Measurements from ENCODE around the gene ARL8A.
A peak's percentile ranks its signal among the peaks of the same experiment; 100 is the strongest.
"Not testable (repeated sequence)": the region's sequence is repeated elsewhere in the genome, so short reads cannot be mapped to it uniquely, and the experiment has no call there.

The ARL8A gene

DNA sequence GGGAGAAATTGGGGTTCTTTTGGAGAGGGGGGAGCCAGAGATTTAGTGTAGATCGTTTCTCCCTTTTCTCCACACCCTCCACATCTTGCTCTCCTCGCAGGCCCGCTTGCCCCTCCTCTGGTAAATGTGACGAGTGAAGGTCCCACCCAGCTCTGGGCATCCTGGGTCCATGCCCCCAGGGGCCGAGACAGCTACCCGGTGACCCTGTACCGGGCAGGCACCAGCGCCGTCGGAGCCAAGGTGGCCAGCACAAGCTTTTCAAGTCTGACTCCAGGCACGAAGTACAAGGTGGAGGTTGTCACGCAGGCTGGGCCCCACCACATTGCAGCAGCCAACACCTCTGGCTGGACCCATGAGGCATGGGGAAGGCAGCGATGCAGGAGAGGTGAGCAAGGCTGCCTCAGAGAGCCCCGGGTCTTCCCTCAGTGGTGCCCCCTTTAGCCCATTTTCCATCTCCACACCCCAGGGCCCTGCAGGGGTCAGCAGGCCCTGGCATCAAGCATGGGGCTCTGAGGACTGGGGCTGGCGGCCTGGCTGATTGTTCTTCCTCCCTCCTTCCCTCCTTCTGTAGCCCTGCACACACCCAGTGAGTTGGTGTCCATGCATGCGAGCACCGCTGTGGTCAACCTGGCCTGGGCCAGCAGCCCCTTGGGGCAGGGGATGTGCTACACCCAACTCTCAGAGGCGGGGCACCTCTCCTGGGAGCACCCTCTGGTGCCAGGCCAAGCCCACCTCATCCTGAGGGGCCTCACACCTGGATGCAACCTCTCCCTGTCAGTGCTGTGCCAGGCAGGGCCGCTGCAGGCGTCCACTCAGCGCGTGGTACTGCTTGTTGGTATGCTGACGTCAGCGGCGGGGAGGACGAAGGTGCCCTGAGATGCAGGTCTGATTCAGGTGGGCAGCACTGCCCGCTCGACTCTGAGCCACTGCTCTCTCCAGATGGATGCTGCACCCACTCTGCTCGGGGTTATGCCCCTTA is 32.7 kb upstream of the ARL8A start:
- no peak for DNase-seq

- no peak for DNase-seq
These were observed 29.5 kb upstream of the ARL8A start for GRCh38 chr1:202173993-202174392.

DNA sequence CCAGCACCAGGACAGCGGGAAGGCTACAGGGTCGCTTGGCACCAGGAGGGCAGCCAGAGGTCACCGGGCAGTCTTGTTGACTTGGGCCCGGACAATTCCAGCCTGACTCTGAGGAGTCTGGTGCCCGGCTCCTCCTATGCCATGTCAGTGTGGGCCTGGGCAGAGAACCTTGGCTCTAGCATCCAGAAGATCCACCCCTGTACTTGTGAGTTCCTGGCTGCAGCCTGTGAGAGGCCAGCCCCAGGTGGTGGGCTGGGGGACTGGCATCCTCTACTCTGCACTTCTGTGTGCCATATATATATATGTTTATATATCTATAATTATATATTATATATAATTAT is 27.4 kb upstream of the ARL8A start:
- DNase-seq: no peak

DNA sequence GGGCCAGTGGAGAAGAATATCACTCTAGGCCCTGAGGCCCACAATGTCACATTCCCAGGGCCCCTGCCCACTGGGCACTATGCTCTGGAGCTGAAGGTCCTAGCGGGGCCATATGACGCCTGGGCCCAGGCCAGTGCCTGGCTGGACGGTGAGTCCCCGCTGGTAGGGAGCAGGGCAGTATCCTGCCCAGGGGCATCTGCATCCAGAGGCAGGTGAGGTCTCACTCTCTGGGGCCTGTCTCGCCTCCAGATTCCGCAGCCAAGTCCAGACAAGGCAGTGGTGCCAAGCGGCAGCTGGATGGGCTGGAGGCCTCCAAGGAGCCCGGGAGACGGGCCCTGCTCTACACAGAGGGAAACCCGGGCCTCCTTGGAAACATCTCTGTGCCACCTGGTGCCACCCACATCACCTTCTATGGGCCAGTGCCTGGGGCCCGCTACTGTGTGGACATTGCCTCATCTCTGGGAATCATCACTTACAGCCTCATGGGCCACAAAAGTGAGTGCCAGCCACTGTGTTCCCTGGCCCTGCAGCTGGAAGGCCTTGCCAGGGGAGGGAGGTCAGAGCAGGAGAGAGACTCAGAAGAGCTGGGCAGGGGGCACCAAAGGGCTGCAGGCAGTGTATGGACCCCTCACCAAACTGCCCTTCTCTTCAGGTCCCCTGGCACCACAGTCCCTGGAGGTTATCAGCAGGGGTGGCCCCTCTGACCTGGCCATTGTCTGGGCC is 26.9 kb upstream of the ARL8A start:
- DNase-seq: no peak

GRCh38 chr1:202170726-202171125 is 26.2 kb upstream of the ARL8A start:
- DNase-seq: no peak

- no peak for DNase-seq
These were observed 24.3 kb upstream of the ARL8A start for GRCh38 chr1:202168861-202169260.

DNA sequence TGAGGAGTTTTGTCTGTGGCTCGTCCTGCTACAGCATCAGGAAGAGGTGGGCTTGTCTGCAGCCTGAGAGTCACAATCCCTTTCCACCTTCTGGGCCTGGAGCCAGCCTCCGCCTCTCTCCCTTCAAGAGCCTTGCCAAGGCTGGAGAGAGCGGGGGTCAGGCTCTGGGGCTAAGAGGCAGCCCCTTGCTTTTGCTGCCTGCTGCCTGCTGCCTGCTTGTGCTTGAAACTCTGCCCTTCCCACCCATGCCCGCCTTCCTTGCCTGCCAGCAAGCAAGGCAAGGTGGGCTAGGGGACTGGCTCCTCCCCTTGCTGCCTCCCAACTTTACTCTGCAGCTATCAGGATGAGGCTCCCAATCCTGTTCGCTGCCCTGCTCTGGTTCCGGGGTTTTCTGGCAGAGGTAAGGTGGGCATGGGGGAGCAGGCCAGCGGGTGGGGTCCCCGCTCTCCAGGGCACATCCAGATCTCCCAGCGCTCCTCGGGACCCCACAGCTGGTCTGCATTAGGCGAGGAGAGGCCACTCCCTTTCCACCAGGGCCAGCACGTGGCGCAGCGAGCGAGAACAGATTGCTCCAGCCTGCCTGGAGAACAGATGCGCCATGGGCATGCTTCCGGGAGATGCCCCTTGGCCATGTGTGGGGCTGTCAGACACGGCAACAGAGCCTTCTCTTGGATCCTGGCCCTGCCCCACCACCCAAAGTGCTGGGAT is 23.3 kb upstream of the ARL8A start:
- DNase-seq: no peak

- DNase-seq: not testable (repeated sequence)
These were observed 22.5 kb upstream of the ARL8A start for GRCh38 chr1:202167054-202167453.

GRCh38 chr1:202165942-202166843 is 21.7 kb upstream of the ARL8A start:
- no peak for DNase-seq

DNA sequence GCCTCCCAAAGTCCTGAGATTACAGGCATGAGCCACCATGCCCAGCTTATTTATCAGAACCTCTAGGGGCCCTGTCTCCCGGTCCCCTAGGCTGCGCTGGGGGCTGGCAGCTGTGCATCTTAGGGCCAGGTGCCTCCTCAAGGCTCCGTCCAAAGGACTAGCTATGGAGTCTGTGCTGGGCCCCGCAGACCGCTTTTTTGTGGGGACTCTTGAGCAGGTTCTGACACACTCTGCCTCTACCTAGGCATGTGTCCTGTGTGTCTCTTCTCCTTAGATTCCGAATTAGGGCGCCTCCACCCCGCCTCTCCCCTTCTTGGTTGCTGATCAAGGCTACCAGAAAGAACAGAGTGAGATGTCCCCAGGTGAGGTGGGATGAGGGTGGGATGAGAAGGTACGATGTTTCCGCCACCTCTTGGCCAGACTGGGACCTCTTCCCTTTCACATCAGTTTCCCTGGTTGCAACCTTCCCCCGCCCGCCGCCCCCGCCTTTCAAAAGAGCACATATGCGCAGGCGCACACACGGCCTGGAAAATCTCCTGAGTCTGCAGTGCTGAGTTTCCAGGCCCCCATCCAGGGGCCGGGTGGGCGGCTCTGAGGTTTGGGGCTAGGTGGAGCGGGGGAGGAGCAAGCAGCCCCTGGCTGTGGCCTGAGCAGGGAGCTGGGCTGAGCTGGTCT is 20.9 kb upstream of the ARL8A start:
- no peak for DNase-seq

- no peak for DNase-seq
These were observed 19.9 kb upstream of the ARL8A start for GRCh38 chr1:202164271-202165037.

DNA sequence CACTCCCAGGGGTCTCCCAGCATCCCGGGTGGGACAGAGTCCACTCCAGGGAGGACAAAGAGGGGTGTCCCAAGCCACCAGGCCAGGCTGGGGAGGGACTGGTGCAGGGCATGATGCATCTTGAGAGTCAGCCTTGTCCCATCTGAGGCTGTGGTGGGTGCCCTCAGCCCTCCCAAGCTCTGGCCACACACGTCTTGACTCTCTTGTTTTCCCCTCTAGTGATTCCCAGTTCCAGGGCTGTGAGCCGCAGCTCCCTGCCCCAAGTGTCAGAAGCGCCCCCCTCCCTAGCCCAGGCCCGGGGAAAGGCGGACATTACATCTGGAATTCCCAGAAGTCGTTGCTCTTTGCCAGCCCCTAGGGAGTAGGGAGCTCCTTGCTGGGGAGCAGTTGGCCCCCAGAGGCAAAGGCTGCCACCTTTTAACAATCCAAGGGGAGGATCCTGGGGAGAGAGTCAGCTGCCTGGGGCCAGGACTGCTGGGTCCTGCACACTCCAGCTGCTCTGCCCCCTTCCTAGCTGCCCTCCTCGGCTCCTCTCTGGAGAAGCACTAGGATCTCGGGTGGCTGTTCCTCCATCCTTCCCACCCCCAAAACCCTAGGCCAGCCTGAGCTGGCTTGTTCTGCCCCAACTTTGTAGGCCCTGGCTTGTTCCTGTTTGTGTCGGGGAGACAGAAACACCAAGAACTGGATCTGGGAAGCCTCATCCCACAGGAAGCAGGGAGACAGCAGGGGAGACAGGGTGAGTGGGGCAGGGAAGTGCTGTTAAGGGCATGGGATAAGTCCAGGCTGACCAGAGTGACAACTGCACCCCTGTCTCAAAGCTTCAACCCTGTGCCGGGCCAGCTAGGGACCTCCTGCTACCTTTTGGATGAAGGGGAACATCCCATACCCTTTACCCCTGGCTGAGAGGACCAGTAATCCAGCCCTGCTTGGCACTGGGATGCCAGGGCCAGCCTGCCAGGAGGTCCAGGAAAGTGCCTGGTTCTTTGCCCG is 19.0 kb upstream of the ARL8A start:
- no peak for DNase-seq

- DNase-seq: no peak
These were observed 18.1 kb upstream of the ARL8A start for GRCh38 chr1:202162418-202163280.

DNA sequence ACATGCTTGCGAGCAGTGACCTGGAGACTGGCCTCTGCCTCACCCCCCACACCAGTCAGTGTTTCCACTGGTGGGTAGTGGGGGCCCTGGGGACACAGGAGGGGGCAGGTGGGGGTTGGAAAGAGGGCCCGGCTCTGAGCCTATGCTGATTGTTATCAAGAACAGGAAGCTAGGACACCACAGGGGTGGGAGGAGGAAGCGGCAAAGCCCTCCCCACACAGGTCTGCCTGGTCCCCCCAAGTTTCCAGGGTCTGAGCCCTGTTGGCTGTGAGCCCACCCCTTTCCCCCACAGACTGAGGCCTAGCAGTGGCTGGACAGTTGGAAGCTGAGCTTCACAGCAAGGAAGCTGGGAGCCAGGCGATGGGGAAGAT is 17.5 kb upstream of the ARL8A start:
- DNase-seq: no peak

GRCh38 chr1:202161151-202162046 is 16.9 kb upstream of the ARL8A start:
- peak in 1 of 51 donors; percentile 18 for DNase-seq

- no peak for DNase-seq
These were observed 15.9 kb upstream of the ARL8A start, which contains the start of gene PTPN7 for GRCh38 chr1:202160377-202160940. PTPN7 (minus strand) TSS chr1:202160602; CDS start chr1:202159402, 1,200 bp downstream.
